H1 (cell line): ENCODE data around the gene JAK2. TPM values are rescaled to one million over a fixed set of nuclear protein-coding genes. Genes with fewer than 3 reads are reported as not detected.

ENCODE experiments used
- CTCF ChIA-PET: fragments of 300-600 bp; sonication (Branson Sonifier 250); formaldehyde crosslinking; loops from one replicate; lab custom pipeline; 2021; ENCODE audit not compliant: partially characterized antibody; lab: Charles Lee
- POLR2A ChIA-PET: fragments of 300-600 bp; sonication (Branson Sonifier 250); formaldehyde crosslinking; loops from one replicate; lab custom pipeline; 2021; ENCODE audit warnings: inconsistent platforms; ENCODE audit not compliant: partially characterized antibody; lab: Charles Lee
- DNase-seq, 2 experiments: peaks; one replicate each; pipeline versions ENCODE4 v3.0.0 to v3.0.0-alpha.2; 2010 to 2022; ENCODE audit warnings: low spot score in 2 of 2, low read depth in 1 of 2, mixed read lengths in 1 of 2
- FAIRE-seq: peaks from 2 replicates; lab custom pipeline; 2011; peaks lifted over from hg19 to GRCh38; lab: Jason Lieb, UNC
- H2AFZ ChIP-seq: 2 replicates; pipeline ENCODE4 v1.8.1; 2012; ENCODE audit warnings: low read length, inconsistent platforms
- H2AK5ac ChIP-seq: 2 replicates; pipeline ENCODE4 v1.6.1; 2013; ENCODE audit warnings: low read depth, low read length
- H2BK120ac ChIP-seq: replicated peaks from 2 replicates; pipeline ENCODE3; 2013; ENCODE audit warnings: low read depth, low read length, inconsistent platforms
- H2BK12ac ChIP-seq: 2 replicates; pipeline ENCODE4 v1.6.1; 2013; ENCODE audit warnings: low read depth, low read length
- H2BK15ac ChIP-seq: 2 replicates; pipeline ENCODE4 v1.6.1; 2013; ENCODE audit warnings: low read length
- H2BK20ac ChIP-seq: 2 replicates; pipeline ENCODE4 v1.6.1; 2013; ENCODE audit warnings: low read length
- H2BK5ac ChIP-seq: 2 replicates; pipeline ENCODE4 v1.6.1; 2013; ENCODE audit warnings: low read depth, low read length
- H3K14ac ChIP-seq: 2 replicates; pipeline ENCODE4 v1.6.1; 2013; ENCODE audit warnings: inconsistent platforms; ENCODE audit not compliant: insufficient read length
- H3K18ac ChIP-seq: 2 replicates; pipeline ENCODE4 v1.6.1; 2013; ENCODE audit warnings: low read length; ENCODE audit errors: extremely low read depth
- H3K23ac ChIP-seq: 2 replicates; pipeline ENCODE4 v1.6.1; 2013; ENCODE audit warnings: inconsistent platforms; ENCODE audit not compliant: insufficient read length
- H3K23me2 ChIP-seq: 2 replicates; pipeline ENCODE4 v1.6.1; 2013; ENCODE audit warnings: low read depth, low read length
- H3K27ac ChIP-seq: 2 replicates; pipeline ENCODE4 v1.6.1; 2011; ENCODE audit warnings: low read depth, low read length, inconsistent platforms
- H3K27me3 ChIP-seq, 4 experiments: replicated peaks in 1 of 4; 1 replicate in 1 of 4; 2 replicates in 3 of 4; pipeline versions ENCODE4 v1.6.1 to v1.8.1; 2011 to 2013; ENCODE audit warnings: low read length in 3 of 4, mild to moderate bottlenecking in 3 of 4, inconsistent platforms in 2 of 4, mixed read lengths in 2 of 4, moderate library complexity in 1 of 4; ENCODE audit not compliant: control insufficient read depth in 3 of 4, insufficient read depth in 3 of 4; ENCODE audit errors: extremely low read depth in 1 of 4
- H3K36me3 ChIP-seq, 4 experiments: 2 replicates each; pipeline versions ENCODE4 v1.6.1 to v1.8.1; 2011 to 2013; ENCODE audit warnings: mild to moderate bottlenecking in 4 of 4, low read length in 3 of 4, moderate library complexity in 2 of 4, control low read depth in 1 of 4, inconsistent platforms in 1 of 4; ENCODE audit not compliant: insufficient read depth in 4 of 4, control insufficient read depth in 2 of 4
- H3K4ac ChIP-seq: replicated peaks from 2 replicates; pipeline ENCODE3; 2013; ENCODE audit warnings: low read length, low read depth, mixed read lengths, inconsistent platforms; ENCODE audit not compliant: insufficient read length
- H3K4me1 ChIP-seq, 4 experiments: replicated peaks in 1 of 4; 1 replicate in 1 of 4; 2 replicates in 3 of 4; pipeline versions ENCODE4 v1.6.1 to v1.8.1; 2011 to 2013; ENCODE audit warnings: low read length in 3 of 4, inconsistent platforms in 2 of 4, mixed read lengths in 1 of 4; ENCODE audit not compliant: insufficient read depth in 4 of 4, control insufficient read depth in 3 of 4
- H3K4me2 ChIP-seq, 2 experiments: 2 replicates each; pipeline versions ENCODE4 v1.6.1 to v1.8.1; 2011 to 2013; ENCODE audit warnings: low read depth in 2 of 2, low read length in 2 of 2, control low read depth in 1 of 2, inconsistent platforms in 1 of 2, mild to moderate bottlenecking in 1 of 2; ENCODE audit not compliant: insufficient read depth in 1 of 2
- H3K4me3 ChIP-seq, 4 experiments: fragments of 200-600, 300-600 bp in 1 of 4; sonication (generic), shearing (Covaris generic), sonication (Bioruptor Twin) in 1 of 4; 2 replicates each; pipeline versions ENCODE4 v1.5.1 to v1.8.1; 2011 to 2016; ENCODE audit warnings: low read length in 4 of 4, low read depth in 3 of 4, control low read depth in 2 of 4, inconsistent platforms in 2 of 4, mild to moderate bottlenecking in 2 of 4, mixed read lengths in 1 of 4, moderate library complexity in 1 of 4; ENCODE audit not compliant: insufficient read depth in 2 of 4; ENCODE audit errors: extremely low read depth in 1 of 4
- H3K56ac ChIP-seq: replicated peaks from 2 replicates; pipeline ENCODE3; 2013; ENCODE audit warnings: low read depth, mild to moderate bottlenecking, mixed read lengths, low read length, inconsistent platforms; ENCODE audit not compliant: insufficient read length
- H3K79me1 ChIP-seq: 2 replicates; pipeline ENCODE4 v1.6.1; 2013; ENCODE audit warnings: low read depth, low read length, control low read depth
- H3K79me2 ChIP-seq, 2 experiments: 2 replicates each; pipeline versions ENCODE4 v1.6.1 to v1.8.1; 2012 to 2013; ENCODE audit warnings: low read length in 2 of 2, mild to moderate bottlenecking in 2 of 2, inconsistent platforms in 1 of 2; ENCODE audit not compliant: insufficient read depth in 2 of 2, control insufficient read depth in 1 of 2
- H3K9ac ChIP-seq, 4 experiments: replicated peaks in 1 of 4; 1 replicate in 1 of 4; 2 replicates in 3 of 4; pipeline versions ENCODE4 v1.6.1 to v1.8.1; 2011 to 2013; ENCODE audit warnings: low read depth in 3 of 4, low read length in 3 of 4, control low read depth in 2 of 4, mild to moderate bottlenecking in 2 of 4, moderate library complexity in 2 of 4, inconsistent platforms in 1 of 4; ENCODE audit errors: extremely low read depth in 1 of 4
- H3K9me3 ChIP-seq, 2 experiments: 2 replicates each; pipeline versions ENCODE4 v1.6.1 to v1.8.1; 2012 to 2013; ENCODE audit warnings: mild to moderate bottlenecking in 2 of 2, moderate library complexity in 2 of 2, control low read depth in 1 of 2, inconsistent platforms in 1 of 2, low read depth in 1 of 2, low read length in 1 of 2, mixed read lengths in 1 of 2; ENCODE audit not compliant: insufficient read depth in 2 of 2
- H4K20me1 ChIP-seq, 2 experiments: replicated peaks in 1 of 2; 2 replicates each; pipeline versions ENCODE3 to v1.8.1; 2011 to 2013; ENCODE audit warnings: inconsistent platforms in 2 of 2, low read length in 2 of 2, mild to moderate bottlenecking in 1 of 2; ENCODE audit not compliant: insufficient read depth in 2 of 2, control insufficient read depth in 1 of 2
- H4K5ac ChIP-seq: 2 replicates; pipeline ENCODE4 v1.6.1; 2013; ENCODE audit warnings: low read length, low read depth, mixed read lengths, inconsistent platforms; ENCODE audit not compliant: insufficient read length
- H4K8ac ChIP-seq: 2 replicates; pipeline ENCODE4 v1.8.0; 2013; ENCODE audit warnings: mild to moderate bottlenecking, moderate library complexity, low read length, inconsistent platforms; ENCODE audit not compliant: insufficient read depth; ENCODE audit errors: extremely low read depth
- H4K91ac ChIP-seq: replicated peaks from 2 replicates; pipeline ENCODE3; 2013; ENCODE audit warnings: low read length, mixed read lengths, inconsistent platforms; ENCODE audit not compliant: insufficient read length
- BCL11A ChIP-seq, 2 experiments: IDR thresholded peaks; one replicate each; pipeline ENCODE4 v1.6.1; 2011; ENCODE audit warnings: low read depth in 2 of 2, low read length in 2 of 2, mild to moderate bottlenecking in 2 of 2
- GTF2F1 ChIP-seq: IDR thresholded peaks from 2 replicates; pipeline ENCODE4 v1.6.1; 2012; ENCODE audit warnings: low read depth, low read length, improper control_type of control experiment, borderline replicate concordance
- MAFK ChIP-seq: IDR thresholded peaks from 2 replicates; pipeline ENCODE4 v1.6.1; 2012; ENCODE audit warnings: low read depth, mild to moderate bottlenecking, improper control_type of control experiment, low read length
- NANOG ChIP-seq: IDR thresholded peaks from 2 replicates; pipeline ENCODE4 v1.6.1; 2011; ENCODE audit warnings: low read length, low read depth, mild to moderate bottlenecking, inconsistent platforms; ENCODE audit not compliant: insufficient read depth, poor library complexity, severe bottlenecking
- POLR2AphosphoS5 ChIP-seq: IDR thresholded peaks from 2 replicates; pipeline ENCODE4 v1.6.1; 2011; ENCODE audit warnings: low read depth, low read length
- SP1 ChIP-seq: IDR thresholded peaks from 2 replicates; pipeline ENCODE4 v1.6.1; 2011; ENCODE audit warnings: low read depth, low read length
- SP4 ChIP-seq: IDR thresholded peaks from 2 replicates; pipeline ENCODE4 v1.6.1; 2012; ENCODE audit warnings: low read length, inconsistent platforms
- SUZ12 ChIP-seq: fragments of 200-600 bp; sonication (generic); IDR thresholded peaks from 2 replicates; pipeline ENCODE4 v1.6.1; 2012; ENCODE audit warnings: mild to moderate bottlenecking, inconsistent platforms, low read length, moderate library complexity, mixed read lengths
- TAF7 ChIP-seq: optimal IDR thresholded peaks from 2 replicates; pipeline ENCODE3; 2011; ENCODE audit warnings: low read depth, mild to moderate bottlenecking, inconsistent platforms, low read length, moderate library complexity, borderline replicate concordance
- TEAD4 ChIP-seq: IDR thresholded peaks from 2 replicates; pipeline ENCODE4 v1.6.1; 2012; ENCODE audit warnings: low read depth, low read length, inconsistent platforms, mixed read lengths
- WGBS, 2 experiments: shearing (Covaris generic) in 1 of 2; methylation state at CpG; one replicate each; pipeline versions ENCODE4 v1.1.6 to v1.1.7; 2013 to 2015; ENCODE audit warnings: low lambda C conversion rate in 2 of 2, mixed read lengths in 2 of 2, inconsistent platforms in 1 of 2, low coverage in 1 of 2, missing lambda C conversion rate in 1 of 2; ENCODE audit not compliant: insufficient replicate concordance in 2 of 2, insufficient coverage in 1 of 2, insufficient read length in 1 of 2; ENCODE audit errors: extremely low coverage in 1 of 2, missing lambda C conversion rate in 1 of 2; 5-methylcytosine and 5-hydroxymethylcytosine counted together
- polyA plus RNA-seq, 7 experiments: library from polyadenylated mRNA; depleted of rRNA in 3 of 7; stranded (reverse) in 5 of 7; unstranded in 2 of 7; fragments of >200 nt in 5 of 7; fragments of 200-250 nt in 2 of 7; gene quantifications; 1 replicate in 5 of 7; 2 replicates in 1 of 7; 4 replicates in 1 of 7; pipeline versions ENCODE4 v1.2.1 to v1.2.3, GENCODE V29; 2011 to 2013; ENCODE audit warnings: missing spikeins in 2 of 7, mixed read lengths in 2 of 7
- total RNA-seq: library from RNA; stranded (reverse); fragmentation: NEBNext Ultra II Directional; extraction: Animal tissue kit (Norgen Biotek cat#: 25700); gene quantifications from 2 replicates; pipeline ENCODE4 v1.2.1, GENCODE V29; 2021

Gene JAK2
- total and polyA plus RNA-seq, 2 of the 8 experiments (the other 6 are each of a cell fraction or from before 2014, with no cell fraction given) = 0.50 to 2.1 TPM

- no peaks in the 10 kb centered on the region for H3K27me3 ChIP-seq
- no peak overlapping the region for H3K27ac ChIP-seq
- no peak overlapping the region for H3K4me3 ChIP-seq
- H2AK5ac ChIP-seq = no peak overlapping the region
- no peaks in the 10 kb centered on the region for H3K79me1 ChIP-seq
- no peak overlapping the region for H2BK120ac ChIP-seq
- DNase-seq (no peak), FAIRE-seq (no peak)
- H3K4me1 ChIP-seq = no peaks in the 10 kb centered on the region
- no peak overlapping the region for H2BK20ac ChIP-seq
- H3K9me3 ChIP-seq = no peaks in the 10 kb centered on the region
- ChIA-PET POLR2A (no interaction called here), CTCF (interaction anchor here (1.0 to 1.6 kb wide), 3 partner anchors 8 to 211 kb away, joined by 3 read pairs; no protein-coding TSS in a partner anchor)
- no peak overlapping the region for H3K4ac ChIP-seq
- no peaks in the 10 kb centered on the region for H3K36me3 ChIP-seq
- no peak overlapping the region for H3K9ac ChIP-seq
- no peak overlapping the region for H4K91ac ChIP-seq
- no peak overlapping the region for H3K4me2 ChIP-seq
- H3K56ac ChIP-seq = no peak overlapping the region
- no peak overlapping the region for H2BK5ac ChIP-seq
- H4K20me1 ChIP-seq = no peaks in the 10 kb centered on the region
- 86% methylated on average over 8 of the region's 8 CpGs; no CpG with 5 or more reads in 1 of the 2 experiments for WGBS, 2 experiments
- no peak overlapping the region for H3K14ac ChIP-seq
- H2BK12ac ChIP-seq = no peak overlapping the region
- H4K5ac ChIP-seq = no peak overlapping the region
- H2AFZ ChIP-seq = no peak overlapping the region
- H3K79me2 ChIP-seq = no peaks in the 10 kb centered on the region
- H3K23ac ChIP-seq = no peak overlapping the region
- H3K18ac ChIP-seq = no peak overlapping the region
- no peak overlapping the region for H2BK15ac ChIP-seq
- no peak overlapping the region for H4K8ac ChIP-seq
- TF ChIP-seq MAFK = no peak
- no peak for TF ChIP-seq GTF2F1
- TF ChIP-seq TEAD4 = no peak
- TF ChIP-seq SP4 = no peak
- TF ChIP-seq SUZ12 = no peak
- TF ChIP-seq BCL11A (IDR thresholded peaks at IDR 0.05; ENCODE audit: low read depth in 2 of 2, low read length in 2 of 2) = no peak
- no peak for TF ChIP-seq NANOG
- no peak for TF ChIP-seq POLR2AphosphoS5
- no peak for TF ChIP-seq SP1
- no peak for TF ChIP-seq TAF7
- no peaks in the 10 kb centered on the region for H3K23me2 ChIP-seq
Measured at GRCh38 chr9:4970970-4971641, 14.0 kb upstream of the JAK2 start.
